ENCODE measurements around the gene ZNF532.

GRCh38 chr18:58951986-58952702, 87.5 kb downstream of the ZNF532 start:
- TF ChIP-seq CTCF (optimal IDR thresholded peaks at IDR 0.05 in 1 of 3, IDR thresholded peaks at IDR 0.05 in 1 of 3, conservative IDR thresholded peaks at IDR 0.05 in 1 of 3; ENCODE audit: extremely low read depth in 1 of 3, insufficient read depth in 2 of 3, low read length in 3 of 3) (no peak), EZH2 (IDR thresholded peaks at IDR 0.05; ENCODE audit: low read length) (no peak)

All from keratinocyte (primary cell).